IPS-18c (cell line): ENCODE measurements around the gene MFSD12.
"Not testable (repeated sequence)": the region's sequence is repeated elsewhere in the genome, so short reads cannot be mapped to it uniquely, and the experiment has no call there.

Experiments
- H3K4me3 ChIP-seq: 2 replicates; pipeline ENCODE4 v1.7.0; 2013; ENCODE audit warnings: low read depth, mild to moderate bottlenecking, low read length, moderate library complexity; ENCODE audit not compliant: insufficient read depth
- H3K9me3 ChIP-seq: one replicate; pipeline ENCODE4 v1.6.1; 2013; ENCODE audit warnings: mild to moderate bottlenecking, low read length, moderate library complexity; ENCODE audit not compliant: control insufficient read depth, insufficient read depth

The MFSD12 gene

GRCh38 chr19:3572132-3572854 lies 14.9 kb upstream of the MFSD12 start:
- peak overlapping the region; percentile 15; the same call in 1 of the 2 replicates for H3K4me3 ChIP-seq
- H3K9me3 ChIP-seq = no peaks in the 10 kb centered on the region

- H3K9me3 ChIP-seq = no peaks in the 10 kb centered on the region
- H3K4me3 ChIP-seq = no peak overlapping the region
Measured at GRCh38 chr19:3570606-3571011, 13.2 kb upstream of the MFSD12 start.

- H3K4me3 ChIP-seq, H3K9me3 ChIP-seq: not testable (repeated sequence)
Measured at GRCh38 chr19:3570042-3570441, 12.7 kb upstream of the MFSD12 start.

- Histone ChIP-seq H3K4me3 (no peak overlapping the region), H3K9me3 (peaks cover 2% of the 10 kb centered on the region)
Measured at GRCh38 chr19:3565139-3565538, 7.8 kb upstream of the MFSD12 start.

DNA sequence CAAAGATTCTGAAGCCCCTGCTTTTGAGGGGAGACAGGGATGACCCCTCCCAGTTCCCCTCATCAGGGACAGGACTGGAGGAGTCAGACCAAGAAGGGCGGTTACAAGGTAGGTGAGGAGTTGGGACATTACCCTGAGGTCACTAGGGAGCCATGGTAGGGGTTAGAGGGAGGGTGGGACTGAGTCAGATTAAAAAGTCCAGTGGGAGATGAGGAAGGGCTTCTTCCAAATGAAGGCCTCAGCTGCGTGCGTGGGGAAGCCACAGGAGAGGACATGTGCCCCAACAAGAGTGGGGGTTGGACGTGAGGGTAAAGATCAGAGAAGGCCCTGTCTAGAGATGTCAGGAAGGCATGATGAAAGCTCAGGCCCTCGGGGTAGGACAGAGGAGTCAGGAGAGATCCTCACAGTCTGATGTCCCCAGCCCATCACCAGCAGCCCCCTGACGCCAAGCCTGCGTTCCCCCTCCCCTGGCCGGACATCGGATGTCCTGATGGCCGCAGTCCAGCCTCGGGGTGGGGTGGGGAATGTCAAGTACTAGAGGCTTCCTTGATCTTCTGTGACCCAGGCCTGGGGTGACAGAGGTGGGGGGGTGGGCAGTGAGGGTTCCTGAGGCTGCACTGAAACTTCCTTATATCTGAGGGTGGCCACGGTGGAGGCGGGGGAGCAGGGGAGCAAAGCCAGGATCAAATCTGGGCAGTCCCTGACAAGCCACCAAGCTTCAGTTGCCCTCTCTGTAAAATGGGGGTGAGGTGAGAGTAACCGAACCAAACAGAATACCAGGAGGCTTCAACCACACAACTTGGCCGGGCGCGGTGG lies 6.5 kb upstream of the MFSD12 start:
- H3K9me3 ChIP-seq = peaks cover 2% of the 10 kb centered on the region
- no peak overlapping the region for H3K4me3 ChIP-seq

DNA sequence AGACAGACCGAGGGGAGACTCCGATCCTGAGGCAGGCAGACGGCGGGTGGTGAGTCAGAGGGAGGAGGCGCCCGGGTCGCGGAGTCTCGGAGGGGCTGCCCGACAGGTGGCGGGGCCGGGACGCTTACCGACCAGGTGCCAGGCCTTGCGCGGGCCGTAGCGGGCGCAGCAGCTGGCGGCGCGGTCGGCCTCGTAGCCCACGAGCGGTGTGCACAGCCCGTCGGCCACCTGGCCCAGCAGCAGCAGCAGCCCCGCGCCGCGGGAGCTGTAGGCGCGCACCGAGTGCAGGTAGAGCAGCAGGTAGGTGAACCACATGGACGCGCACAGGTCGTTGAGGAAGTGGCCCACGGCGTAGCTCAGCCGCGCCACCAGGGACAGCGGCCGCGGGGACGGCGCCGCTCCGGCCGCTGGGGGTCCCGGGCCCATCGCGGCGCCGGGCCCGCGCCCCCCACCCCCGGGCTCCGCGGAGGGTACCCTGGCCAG lies 367 bp downstream of the MFSD12 start:
- Histone ChIP-seq H3K4me3 (peak overlapping the region; percentile 77), H3K9me3 (no peaks in the 10 kb centered on the region)

DNA sequence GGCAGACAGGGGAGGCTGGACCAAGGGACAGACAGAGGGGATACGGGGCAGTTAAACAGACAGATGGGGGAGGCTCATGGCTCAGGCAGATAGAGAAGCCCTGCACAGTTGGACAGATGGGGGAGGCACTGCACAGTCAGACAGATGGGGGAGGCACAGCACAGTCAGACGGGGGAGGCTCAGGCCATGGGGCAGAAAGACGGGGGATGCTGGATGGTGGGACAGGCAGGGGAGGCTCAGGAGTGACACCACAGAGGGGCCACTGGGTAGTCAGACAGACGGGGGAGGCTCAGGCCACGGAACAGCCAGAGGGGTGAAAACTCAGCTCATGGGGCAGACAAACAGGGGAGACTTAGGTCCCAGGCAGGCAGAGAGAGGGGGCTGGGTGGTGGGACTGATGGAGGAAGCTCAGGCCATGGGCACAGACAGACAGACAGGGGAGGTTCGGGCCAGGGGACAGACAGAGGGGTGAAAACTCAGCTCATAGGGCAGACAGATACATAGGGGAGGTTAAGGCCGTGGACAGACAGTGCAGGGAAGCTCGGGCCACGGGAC lies 886 bp downstream of the MFSD12 start:
- H3K4me3 ChIP-seq = peak overlapping the region; percentile 77
- H3K9me3 ChIP-seq = no peaks in the 10 kb centered on the region

DNA sequence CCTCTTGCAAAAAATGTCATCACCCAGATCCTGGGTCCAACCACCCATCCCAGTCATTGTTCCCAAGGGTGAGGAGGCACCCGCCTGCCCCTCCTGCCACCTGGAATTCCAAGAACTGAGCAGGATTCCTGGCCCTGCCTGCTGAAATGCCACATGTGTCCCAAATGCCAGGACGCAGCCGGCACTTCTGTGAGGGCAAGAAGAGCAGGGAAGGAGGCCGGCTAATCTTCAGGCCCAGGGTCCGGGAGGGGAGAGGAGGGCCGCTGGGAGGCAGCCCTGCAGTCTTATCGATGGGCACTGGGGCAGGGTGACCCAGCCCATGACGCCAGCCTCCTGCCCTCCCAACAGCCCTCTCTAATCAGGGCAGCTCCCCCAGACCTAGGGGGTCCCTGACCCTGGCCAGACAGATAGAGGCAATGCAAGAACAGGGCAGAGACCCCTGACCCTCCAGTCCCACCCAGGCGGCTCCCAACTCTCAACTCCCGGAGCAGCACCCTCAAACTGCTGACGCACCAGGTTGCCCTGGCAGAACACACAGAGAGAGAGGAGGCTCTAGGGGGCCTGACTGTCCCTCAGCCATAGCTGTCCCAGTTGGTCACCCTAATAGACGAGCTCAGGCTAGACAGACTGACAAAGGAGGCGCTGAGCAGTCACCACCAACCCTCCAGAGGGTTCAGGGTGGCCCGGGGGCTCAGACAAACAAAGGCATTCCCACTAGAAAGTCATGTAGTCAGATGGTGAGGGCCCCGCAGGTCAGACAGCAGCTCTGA lies 1.5 kb downstream of the MFSD12 start:
- H3K4me3 ChIP-seq = peak overlapping the region; percentile 1; the same call in 1 of the 2 replicates
- no peaks in the 10 kb centered on the region for H3K9me3 ChIP-seq

DNA sequence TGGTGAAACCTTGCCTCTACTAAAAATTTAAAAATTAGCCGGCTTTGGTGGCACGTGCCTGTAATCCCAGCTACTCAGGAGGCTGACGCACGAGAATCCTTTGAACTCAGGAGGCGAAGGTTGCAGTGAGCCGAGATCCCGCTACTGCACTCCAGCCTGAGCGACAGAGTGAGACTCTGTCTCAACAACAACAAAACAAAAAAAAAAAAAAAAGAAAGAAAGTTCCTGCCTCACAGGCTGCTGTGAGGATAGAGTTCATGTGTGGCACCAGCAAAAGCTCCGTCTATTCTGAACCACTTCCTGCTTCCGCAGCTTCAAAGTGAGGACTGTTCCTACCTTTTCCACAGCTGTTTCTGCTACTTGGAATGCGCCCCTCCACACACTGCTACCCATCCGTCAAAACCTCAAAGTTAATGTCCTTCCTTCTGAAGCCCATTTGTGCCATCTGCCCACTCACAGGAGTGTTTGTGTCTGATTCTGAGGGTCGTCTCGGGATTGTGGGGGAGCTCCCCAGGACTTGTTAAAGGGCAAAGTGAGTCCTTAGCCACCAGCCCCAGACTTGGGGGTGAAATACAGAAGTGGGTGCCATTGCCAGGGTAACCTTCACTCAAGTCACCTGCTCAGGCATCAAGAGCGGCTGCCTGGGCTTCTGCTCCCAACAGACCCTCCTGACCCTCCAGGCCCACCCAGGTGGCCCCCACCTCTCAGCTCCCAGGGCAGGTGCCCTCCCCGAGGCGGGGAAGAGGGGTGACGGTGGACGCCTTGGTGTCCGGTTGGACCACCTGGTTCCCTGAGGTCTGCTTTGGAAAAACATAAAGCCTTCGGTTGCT lies 2.9 kb downstream of the MFSD12 start:
- H3K9me3 ChIP-seq = no peaks in the 10 kb centered on the region
- no peak overlapping the region for H3K4me3 ChIP-seq

DNA sequence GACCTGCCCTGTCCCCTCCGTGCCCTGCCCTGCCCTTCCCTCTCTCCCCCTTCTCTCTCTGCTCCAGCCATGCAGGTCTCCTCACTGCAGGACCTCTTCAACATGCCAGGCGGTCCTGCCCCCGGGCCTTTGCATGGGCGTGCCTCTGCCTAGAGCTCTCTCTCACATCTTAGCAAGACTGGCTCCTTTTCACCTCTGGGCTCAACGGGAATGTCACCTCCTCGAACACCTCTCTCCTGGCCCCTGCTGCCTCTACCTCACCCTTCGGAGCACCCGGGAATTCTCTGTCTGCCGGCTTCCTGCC lies 5.6 kb downstream of the MFSD12 start:
- H3K4me3 ChIP-seq = no peak overlapping the region
- no peaks in the 10 kb centered on the region for H3K9me3 ChIP-seq

DNA sequence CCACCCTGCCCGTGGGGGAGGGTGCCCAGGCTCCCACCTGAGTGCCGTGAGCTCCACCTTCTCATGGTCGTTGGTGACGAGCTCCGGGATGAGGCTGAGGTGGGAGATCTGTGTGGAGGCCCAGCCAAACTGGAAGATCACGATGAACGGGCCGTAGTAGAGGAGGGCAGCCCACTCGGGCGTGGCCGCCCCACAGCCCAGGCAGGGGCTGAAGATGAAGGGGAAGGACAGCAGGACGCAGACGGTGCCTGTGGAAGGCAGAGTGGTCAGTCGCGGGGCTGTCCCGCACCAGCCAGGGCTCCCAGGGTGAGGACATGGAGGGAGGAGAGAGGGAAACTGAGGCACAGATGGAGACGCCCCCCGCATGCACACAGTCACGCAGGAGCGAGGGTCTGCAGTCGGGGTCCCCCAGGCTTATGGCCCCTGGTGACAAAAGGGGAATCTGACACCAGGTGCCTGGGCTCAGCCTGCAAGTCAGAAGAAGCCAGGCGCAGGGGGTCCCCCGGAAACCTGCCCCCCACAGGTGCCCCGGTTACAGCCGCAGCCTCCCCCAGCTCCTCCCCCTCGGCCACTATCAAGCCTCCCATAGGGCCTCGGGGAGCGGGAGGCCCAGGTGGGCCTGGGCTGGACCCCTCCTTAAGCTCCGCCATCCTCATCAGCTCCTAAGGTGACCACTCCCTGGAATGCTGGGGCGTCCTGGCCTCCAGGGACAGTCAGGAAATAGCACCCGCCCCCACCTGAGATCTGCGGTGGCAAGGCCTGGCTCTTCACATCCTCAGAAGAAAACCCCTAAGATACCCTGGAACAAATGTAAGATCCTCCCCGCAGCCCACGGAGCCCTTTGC lies 6.2 kb downstream of the MFSD12 start:
- Histone ChIP-seq H3K4me3 (no peak overlapping the region), H3K9me3 (no peaks in the 10 kb centered on the region)

GRCh38 chr19:3549816-3550215 lies 7.6 kb downstream of the MFSD12 start:
- no peaks in the 10 kb centered on the region for H3K9me3 ChIP-seq
- H3K4me3 ChIP-seq = no peak overlapping the region

GRCh38 chr19:3548606-3549005 lies 8.8 kb downstream of the MFSD12 start:
- no peak overlapping the region for H3K4me3 ChIP-seq

GRCh38 chr19:3547767-3548282 lies 9.6 kb downstream of the MFSD12 start:
- Histone ChIP-seq H3K4me3 (no peak overlapping the region), H3K9me3 (no peaks in the 10 kb centered on the region)

More at GRCh38 chr19:3548606-3549005, 8.8 kb downstream of the MFSD12 start:
- no peaks in the 10 kb centered on the region for H3K9me3 ChIP-seq

DNA sequence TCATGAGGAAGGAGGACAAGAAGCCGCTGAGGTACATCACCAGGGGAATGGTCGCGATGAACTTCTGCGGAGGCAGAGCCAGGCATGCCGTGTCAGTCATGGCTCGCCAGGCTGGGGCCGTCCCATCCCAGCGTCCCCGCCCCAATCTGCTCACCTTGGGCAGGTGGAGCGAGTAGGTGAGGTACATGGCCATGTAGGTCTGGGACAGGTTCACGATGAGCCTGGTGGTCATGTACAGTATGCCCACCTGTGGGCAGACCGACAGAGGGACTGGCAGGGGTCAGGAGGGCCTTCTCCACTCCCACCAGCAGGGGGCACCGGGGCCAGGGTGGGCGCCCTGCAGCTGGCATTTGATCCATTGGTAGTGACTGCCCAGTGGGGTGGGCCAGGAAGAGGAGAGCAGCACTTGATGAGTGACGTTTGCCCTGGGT lies 10.1 kb downstream of the MFSD12 start:
- H3K4me3 ChIP-seq = no peak overlapping the region
- H3K9me3 ChIP-seq = no peaks in the 10 kb centered on the region

DNA sequence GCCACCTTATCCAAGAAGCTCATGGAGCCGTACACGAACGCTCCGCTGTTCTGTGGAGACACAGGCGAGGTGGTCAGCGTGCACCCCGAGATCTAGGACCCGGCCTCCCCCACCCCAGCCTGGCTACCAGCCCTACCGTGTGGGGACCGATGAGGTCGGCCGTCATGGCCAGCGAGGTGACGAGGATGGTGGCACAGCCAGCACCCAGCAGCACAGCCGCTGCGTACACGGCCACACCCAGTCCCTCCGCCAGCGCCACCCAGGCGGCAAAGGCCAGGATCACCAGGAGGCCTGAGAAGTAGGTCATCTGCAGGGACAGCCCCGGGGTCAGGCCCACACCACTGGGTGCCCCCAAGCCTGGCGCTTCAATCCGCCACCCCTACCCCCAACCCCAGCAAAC lies 11.3 kb downstream of the MFSD12 start:
- no peak overlapping the region for H3K4me3 ChIP-seq
- no peaks in the 10 kb centered on the region for H3K9me3 ChIP-seq
